SK-N-SH treated with all-trans-retinoic acid at 6 μM for 48 hours (cell line): ENCODE data around the gene RNU6-7.

ENCODE experiments used
- ATAC-seq: fragments of 200-7000 bp; cut with Tn5 transposase; 3 replicates; pipeline ENCODE4 v1.9.1; 2020; ENCODE audit warnings: mild to moderate bottlenecking, moderate library complexity
- ARNTL ChIP-seq: fragments of 450-650 bp; formaldehyde crosslinking; IDR thresholded peaks from 2 replicates; pipeline ENCODE4 v1.5.0; 2020; ENCODE audit warnings: low read depth, mild to moderate bottlenecking, moderate library complexity, borderline replicate concordance
- BACH2 ChIP-seq: fragments of 250-450 bp; sonication (Bioruptor Pico); IDR thresholded peaks from 2 replicates; pipeline ENCODE4 v1.9.0; 2021; ENCODE audit warnings: mild to moderate bottlenecking, borderline replicate concordance
- CSDC2 ChIP-seq: fragments of 250-450 bp; sonication (Bioruptor Pico); IDR thresholded peaks from 2 replicates; pipeline ENCODE4 v1.5.0; 2020; ENCODE audit warnings: mild to moderate bottlenecking, moderate library complexity
- GLIS3 ChIP-seq: fragments of 250-450 bp; sonication (Bioruptor Pico); IDR thresholded peaks from 2 replicates; pipeline ENCODE4 v1.5.0; 2020; ENCODE audit warnings: mild to moderate bottlenecking, moderate library complexity
- ISL1 ChIP-seq: fragments of 250-450 bp; sonication (Bioruptor Pico); IDR thresholded peaks from 2 replicates; pipeline ENCODE4 v2.1.2; 2022; ENCODE audit warnings: mild to moderate bottlenecking, moderate library complexity
- OSR1 ChIP-seq: fragments of 250-450 bp; sonication (Bioruptor Pico); IDR thresholded peaks from 2 replicates; pipeline ENCODE4 v1.8.0; 2022; ENCODE audit warnings: moderate library complexity, mild to moderate bottlenecking, inconsistent platforms
- PPARA ChIP-seq: fragments of 250-450 bp; sonication (Bioruptor Pico); IDR thresholded peaks from 2 replicates; pipeline ENCODE4 v1.5.0; 2020; ENCODE audit warnings: mild to moderate bottlenecking, borderline replicate concordance
- RARB ChIP-seq: fragments of 250-450 bp; sonication (Bioruptor Pico); IDR thresholded peaks from 2 replicates; pipeline ENCODE4 v1.8.0; 2021; ENCODE audit warnings: mild to moderate bottlenecking, moderate library complexity
- TCF4 ChIP-seq: fragments of 250-450 bp; sonication (Bioruptor Pico); IDR thresholded peaks from 2 replicates; pipeline ENCODE4 v1.8.0; 2021; ENCODE audit warnings: mild to moderate bottlenecking, moderate library complexity, borderline replicate concordance
- TOX ChIP-seq: fragments of 250-450 bp; sonication (Bioruptor Pico); IDR thresholded peaks from 2 replicates; pipeline ENCODE4 v1.8.0; 2021; ENCODE audit warnings: mild to moderate bottlenecking, moderate library complexity, borderline replicate concordance
- ZC3H10 ChIP-seq: fragments of 250-450 bp; sonication (Bioruptor Pico); IDR thresholded peaks from 2 replicates; pipeline ENCODE4 v1.5.1; 2021; ENCODE audit warnings: mild to moderate bottlenecking, moderate library complexity
- ZFP3 ChIP-seq: fragments of 250-450 bp; sonication (Bioruptor Pico); IDR thresholded peaks from 2 replicates; pipeline ENCODE4 v1.5.0; 2020; ENCODE audit warnings: mild to moderate bottlenecking, moderate library complexity
- ZFP30 ChIP-seq: fragments of 450-650 bp; formaldehyde crosslinking; IDR thresholded peaks from 2 replicates; pipeline ENCODE4 v1.5.0; 2022; ENCODE audit warnings: mild to moderate bottlenecking, moderate library complexity
- ZNF565 ChIP-seq: fragments of 450-650 bp; formaldehyde crosslinking; conservative IDR thresholded peaks from 2 replicates; pipeline ENCODE4 v1.5.0; 2020; ENCODE audit warnings: low read depth, mild to moderate bottlenecking, moderate library complexity
- ZNF70 ChIP-seq: fragments of 450-650 bp; formaldehyde crosslinking; IDR thresholded peaks from 2 replicates; pipeline ENCODE4 v1.5.0; 2020; ENCODE audit warnings: mild to moderate bottlenecking, moderate library complexity
- ZNF8 ChIP-seq: fragments of 450-650 bp; formaldehyde crosslinking; IDR thresholded peaks from 2 replicates; pipeline ENCODE4 v1.5.0; 2020; ENCODE audit warnings: mild to moderate bottlenecking, moderate library complexity
- TF ChIP-seq, protein P1 (sequence below): fragments of 250-450 bp; sonication (Bioruptor Pico); IDR thresholded peaks from 2 replicates; pipeline ENCODE4 v1.5.0; 2020; ENCODE audit warnings: mild to moderate bottlenecking, moderate library complexity
- TF ChIP-seq, protein P2 (sequence below): fragments of 250-450 bp; sonication (Bioruptor Pico); IDR thresholded peaks from 2 replicates; pipeline ENCODE4 v1.8.0; 2021; ENCODE audit warnings: low read depth, mild to moderate bottlenecking, moderate library complexity, borderline replicate concordance
- TF ChIP-seq, protein P3 (sequence below): fragments of 250-450 bp; sonication (Bioruptor Pico); IDR thresholded peaks from 2 replicates; pipeline ENCODE4 v1.8.0; 2020; ENCODE audit warnings: mild to moderate bottlenecking, moderate library complexity, borderline replicate concordance
- TF ChIP-seq, protein P4 (sequence below): fragments of 250-450 bp; sonication (Bioruptor Pico); IDR thresholded peaks from 2 replicates; pipeline ENCODE4 v1.5.1; 2021; ENCODE audit warnings: mild to moderate bottlenecking, moderate library complexity
- TF ChIP-seq, protein P5 (sequence below): fragments of 250-450 bp; sonication (Bioruptor Pico); IDR thresholded peaks from 2 replicates; pipeline ENCODE4 v1.5.1; 2020; ENCODE audit warnings: low read depth, mild to moderate bottlenecking, moderate library complexity

Gene RNU6-7

DNA sequence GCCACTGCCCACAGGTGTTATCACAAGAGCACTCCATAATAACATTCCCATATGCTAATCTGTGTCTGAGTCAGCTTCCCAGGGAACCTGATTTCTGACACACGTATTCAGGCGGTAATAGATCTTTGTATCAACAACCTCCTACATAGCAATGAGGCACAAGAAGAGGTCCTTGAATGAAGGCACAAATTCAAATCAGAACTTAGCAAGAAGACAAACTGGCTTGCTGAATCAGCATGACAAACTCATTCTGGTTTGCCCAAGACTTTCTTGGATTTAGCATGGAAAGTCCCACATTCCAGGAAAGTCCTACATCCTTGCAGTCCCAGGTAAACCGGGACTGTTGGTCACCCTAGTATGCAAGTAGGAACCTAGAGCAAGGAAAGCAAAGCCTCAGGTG lies 33.9 kb upstream of the RNU6-7 start:
- TF ChIP-seq GLIS3 (CRISPR knock-in tag) (no peak), OSR1 (CRISPR knock-in tag) (no peak), PPARA (CRISPR knock-in tag) (no peak), BACH2 (no peak), ARNTL (CRISPR knock-in tag) (no peak)
- TF ChIP-seq, protein P1, sequence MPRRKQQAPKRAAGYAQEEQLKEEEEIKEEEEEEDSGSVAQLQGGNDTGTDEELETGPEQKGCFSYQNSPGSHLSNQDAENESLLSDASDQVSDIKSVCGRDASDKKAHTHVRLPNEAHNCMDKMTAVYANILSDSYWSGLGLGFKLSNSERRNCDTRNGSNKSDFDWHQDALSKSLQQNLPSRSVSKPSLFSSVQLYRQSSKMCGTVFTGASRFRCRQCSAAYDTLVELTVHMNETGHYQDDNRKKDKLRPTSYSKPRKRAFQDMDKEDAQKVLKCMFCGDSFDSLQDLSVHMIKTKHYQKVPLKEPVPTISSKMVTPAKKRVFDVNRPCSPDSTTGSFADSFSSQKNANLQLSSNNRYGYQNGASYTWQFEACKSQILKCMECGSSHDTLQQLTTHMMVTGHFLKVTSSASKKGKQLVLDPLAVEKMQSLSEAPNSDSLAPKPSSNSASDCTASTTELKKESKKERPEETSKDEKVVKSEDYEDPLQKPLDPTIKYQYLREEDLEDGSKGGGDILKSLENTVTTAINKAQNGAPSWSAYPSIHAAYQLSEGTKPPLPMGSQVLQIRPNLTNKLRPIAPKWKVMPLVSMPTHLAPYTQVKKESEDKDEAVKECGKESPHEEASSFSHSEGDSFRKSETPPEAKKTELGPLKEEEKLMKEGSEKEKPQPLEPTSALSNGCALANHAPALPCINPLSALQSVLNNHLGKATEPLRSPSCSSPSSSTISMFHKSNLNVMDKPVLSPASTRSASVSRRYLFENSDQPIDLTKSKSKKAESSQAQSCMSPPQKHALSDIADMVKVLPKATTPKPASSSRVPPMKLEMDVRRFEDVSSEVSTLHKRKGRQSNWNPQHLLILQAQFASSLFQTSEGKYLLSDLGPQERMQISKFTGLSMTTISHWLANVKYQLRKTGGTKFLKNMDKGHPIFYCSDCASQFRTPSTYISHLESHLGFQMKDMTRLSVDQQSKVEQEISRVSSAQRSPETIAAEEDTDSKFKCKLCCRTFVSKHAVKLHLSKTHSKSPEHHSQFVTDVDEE, result no peak
- TF ChIP-seq, all 23 proteins: peak for 0

DNA sequence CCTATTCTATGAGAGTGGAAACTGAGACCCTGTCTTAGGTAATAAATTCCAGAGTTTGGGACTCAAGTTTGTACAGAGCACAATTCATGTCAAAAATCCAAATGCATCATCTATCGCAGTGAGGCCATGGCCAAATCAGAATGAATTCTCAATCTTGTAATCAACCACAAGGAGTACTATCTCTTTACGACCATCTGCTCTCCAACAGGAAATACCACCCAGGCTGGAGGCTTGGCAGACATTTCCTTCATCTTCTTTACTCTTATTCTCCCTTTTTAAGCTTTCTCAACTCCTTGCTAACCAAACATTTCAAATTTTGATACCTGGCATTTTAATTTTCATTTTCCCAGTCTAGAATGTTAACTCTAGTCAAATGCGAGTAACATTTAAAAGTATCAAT lies 32.7 kb upstream of the RNU6-7 start:
- TF ChIP-seq OSR1 (CRISPR knock-in tag), result no peak
- TF ChIP-seq ZFP30, result no peak
- no peak for TF ChIP-seq PPARA (CRISPR knock-in tag)
- no peak for TF ChIP-seq ARNTL (CRISPR knock-in tag)
- TF ChIP-seq TOX (CRISPR knock-in tag), result no peak
- TF ChIP-seq, protein P1, result no peak
- TF ChIP-seq, protein P2, sequence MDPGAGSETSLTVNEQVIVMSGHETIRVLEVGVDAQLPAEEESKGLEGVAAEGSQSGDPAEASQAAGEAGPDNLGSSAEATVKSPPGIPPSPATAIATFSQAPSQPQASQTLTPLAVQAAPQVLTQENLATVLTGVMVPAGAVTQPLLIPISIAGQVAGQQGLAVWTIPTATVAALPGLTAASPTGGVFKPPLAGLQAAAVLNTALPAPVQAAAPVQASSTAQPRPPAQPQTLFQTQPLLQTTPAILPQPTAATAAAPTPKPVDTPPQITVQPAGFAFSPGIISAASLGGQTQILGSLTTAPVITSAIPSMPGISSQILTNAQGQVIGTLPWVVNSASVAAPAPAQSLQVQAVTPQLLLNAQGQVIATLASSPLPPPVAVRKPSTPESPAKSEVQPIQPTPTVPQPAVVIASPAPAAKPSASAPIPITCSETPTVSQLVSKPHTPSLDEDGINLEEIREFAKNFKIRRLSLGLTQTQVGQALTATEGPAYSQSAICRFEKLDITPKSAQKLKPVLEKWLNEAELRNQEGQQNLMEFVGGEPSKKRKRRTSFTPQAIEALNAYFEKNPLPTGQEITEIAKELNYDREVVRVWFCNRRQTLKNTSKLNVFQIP (CRISPR knock-in tag), result no peak
- TF ChIP-seq ISL1, result no peak
- ATAC-seq, result no peak

More for the DNA sequence above, 33.9 kb upstream of the RNU6-7 start:
- no peak for ATAC-seq

- no peak for ATAC-seq
- TF ChIP-seq, protein P2 (CRISPR knock-in tag), result no peak
- TF ChIP-seq ARNTL (CRISPR knock-in tag) (no peak), ZFP30 (no peak), ZFP3 (CRISPR knock-in tag) (no peak), ZNF8 (CRISPR knock-in tag) (no peak), OSR1 (CRISPR knock-in tag) (no peak), PPARA (CRISPR knock-in tag) (no peak), GLIS3 (CRISPR knock-in tag) (no peak), ZC3H10 (CRISPR knock-in tag) (no peak), CSDC2 (CRISPR knock-in tag) (no peak), ZNF70 (CRISPR knock-in tag) (no peak), TOX (CRISPR knock-in tag) (no peak), TCF4 (CRISPR knock-in tag) (no peak), ZNF565 (CRISPR knock-in tag) (no peak), RARB (CRISPR knock-in tag) (no peak)
- TF ChIP-seq, protein P3, sequence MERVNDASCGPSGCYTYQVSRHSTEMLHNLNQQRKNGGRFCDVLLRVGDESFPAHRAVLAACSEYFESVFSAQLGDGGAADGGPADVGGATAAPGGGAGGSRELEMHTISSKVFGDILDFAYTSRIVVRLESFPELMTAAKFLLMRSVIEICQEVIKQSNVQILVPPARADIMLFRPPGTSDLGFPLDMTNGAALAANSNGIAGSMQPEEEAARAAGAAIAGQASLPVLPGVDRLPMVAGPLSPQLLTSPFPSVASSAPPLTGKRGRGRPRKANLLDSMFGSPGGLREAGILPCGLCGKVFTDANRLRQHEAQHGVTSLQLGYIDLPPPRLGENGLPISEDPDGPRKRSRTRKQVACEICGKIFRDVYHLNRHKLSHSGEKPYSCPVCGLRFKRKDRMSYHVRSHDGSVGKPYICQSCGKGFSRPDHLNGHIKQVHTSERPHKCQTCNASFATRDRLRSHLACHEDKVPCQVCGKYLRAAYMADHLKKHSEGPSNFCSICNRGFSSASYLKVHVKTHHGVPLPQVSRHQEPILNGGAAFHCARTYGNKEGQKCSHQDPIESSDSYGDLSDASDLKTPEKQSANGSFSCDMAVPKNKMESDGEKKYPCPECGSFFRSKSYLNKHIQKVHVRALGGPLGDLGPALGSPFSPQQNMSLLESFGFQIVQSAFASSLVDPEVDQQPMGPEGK, result no peak
- TF ChIP-seq, protein P4, sequence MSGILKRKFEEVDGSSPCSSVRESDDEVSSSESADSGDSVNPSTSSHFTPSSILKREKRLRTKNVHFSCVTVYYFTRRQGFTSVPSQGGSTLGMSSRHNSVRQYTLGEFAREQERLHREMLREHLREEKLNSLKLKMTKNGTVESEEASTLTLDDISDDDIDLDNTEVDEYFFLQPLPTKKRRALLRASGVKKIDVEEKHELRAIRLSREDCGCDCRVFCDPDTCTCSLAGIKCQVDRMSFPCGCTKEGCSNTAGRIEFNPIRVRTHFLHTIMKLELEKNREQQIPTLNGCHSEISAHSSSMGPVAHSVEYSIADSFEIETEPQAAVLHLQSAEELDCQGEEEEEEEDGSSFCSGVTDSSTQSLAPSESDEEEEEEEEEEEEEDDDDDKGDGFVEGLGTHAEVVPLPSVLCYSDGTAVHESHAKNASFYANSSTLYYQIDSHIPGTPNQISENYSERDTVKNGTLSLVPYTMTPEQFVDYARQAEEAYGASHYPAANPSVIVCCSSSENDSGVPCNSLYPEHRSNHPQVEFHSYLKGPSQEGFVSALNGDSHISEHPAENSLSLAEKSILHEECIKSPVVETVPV, result no peak
- TF ChIP-seq, protein P5, sequence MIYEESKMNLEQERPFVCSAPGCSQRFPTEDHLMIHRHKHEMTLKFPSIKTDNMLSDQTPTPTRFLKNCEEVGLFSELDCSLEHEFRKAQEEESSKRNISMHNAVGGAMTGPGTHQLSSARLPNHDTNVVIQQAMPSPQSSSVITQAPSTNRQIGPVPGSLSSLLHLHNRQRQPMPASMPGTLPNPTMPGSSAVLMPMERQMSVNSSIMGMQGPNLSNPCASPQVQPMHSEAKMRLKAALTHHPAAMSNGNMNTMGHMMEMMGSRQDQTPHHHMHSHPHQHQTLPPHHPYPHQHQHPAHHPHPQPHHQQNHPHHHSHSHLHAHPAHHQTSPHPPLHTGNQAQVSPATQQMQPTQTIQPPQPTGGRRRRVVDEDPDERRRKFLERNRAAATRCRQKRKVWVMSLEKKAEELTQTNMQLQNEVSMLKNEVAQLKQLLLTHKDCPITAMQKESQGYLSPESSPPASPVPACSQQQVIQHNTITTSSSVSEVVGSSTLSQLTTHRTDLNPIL, result no peak
Measured at GRCh38 chr14:32171469-32171868, 30.4 kb upstream of the RNU6-7 start.
